ENCODE measurements around the gene BICDL1. TPM values are rescaled to one million over a fixed set of nuclear protein-coding genes. Genes with fewer than 3 reads are reported as not detected.
A peak's percentile ranks its signal among the peaks of the same experiment; 100 is the strongest.

Gene BICDL1
- total and polyA plus RNA-seq, 10 of the 15 experiments (the other 5 are each of a cell fraction or from before 2014, with no cell fraction given): 0.72 to 12.3 (median 4.2) TPM

DNA sequence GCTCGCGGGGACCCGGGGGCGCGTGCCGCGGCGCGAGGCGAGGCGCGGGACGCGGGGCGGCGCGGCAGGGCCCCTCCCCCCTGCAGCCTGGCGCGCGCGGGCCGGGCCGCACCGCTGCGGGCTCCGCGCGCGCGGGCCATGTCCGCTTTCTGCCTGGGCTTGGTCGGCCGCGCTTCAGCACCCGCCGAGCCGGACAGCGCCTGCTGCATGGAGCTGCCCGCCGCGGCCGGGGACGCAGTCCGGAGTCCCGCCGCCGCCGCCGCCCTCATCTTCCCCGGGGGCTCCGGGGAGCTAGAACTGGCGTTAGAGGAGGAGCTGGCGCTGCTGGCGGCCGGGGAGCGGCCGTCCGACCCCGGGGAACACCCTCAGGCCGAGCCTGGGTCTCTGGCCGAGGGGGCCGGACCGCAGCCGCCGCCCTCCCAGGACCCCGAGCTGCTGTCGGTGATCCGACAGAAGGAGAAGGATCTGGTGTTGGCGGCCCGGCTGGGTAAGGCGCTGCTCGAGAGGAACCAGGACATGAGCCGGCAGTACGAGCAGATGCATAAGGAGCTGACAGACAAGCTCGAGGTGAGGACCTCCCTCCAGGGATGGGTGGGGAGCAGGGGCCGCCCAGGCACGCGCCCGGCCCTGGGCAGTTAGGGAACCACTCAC lies 820 bp downstream of the BICDL1 start:
- no peak overlapping the region for H3K9ac ChIP-seq (ENCODE audit: control insufficient read depth, insufficient read depth, low read length)
- H3K27me3 ChIP-seq (replicated peaks in 1 of 2; ENCODE audit: control insufficient read depth in 2 of 2, insufficient read depth in 2 of 2, low read length in 1 of 2): no peaks in the 10 kb centered on the region
- in situ Hi-C loops (cut with MboI): no loop called here
- no peaks in the 10 kb centered on the region for H3K9me3 ChIP-seq (replicated peaks; ENCODE audit: control insufficient read depth, insufficient read depth, low read length)
- no peak overlapping the region for H3K27ac ChIP-seq (ENCODE audit: control insufficient read depth, insufficient read depth)
- ATAC-seq (peak; percentile 63), DNase-seq (ENCODE audit: low read depth, low spot score) (no peak), FAIRE-seq (no peak)
- no peak overlapping the region for H2AFZ ChIP-seq (ENCODE audit: control insufficient read depth, low read depth, low read length)
- POLR2A ChIA-PET: interaction anchor here (0.6 to 2.8 kb wide), 12 partner anchors 8 to 213 kb away, joined by 3 to 18 read pairs (median 4); no protein-coding TSS in a partner anchor
- intact Hi-C loops (cut with micrococcal nuclease; ENCODE audit: unreplicated experiment): loop anchor here (2.0 to 10.0 kb wide), 3 partner anchors 97 to 323 kb away; partner anchors contain the start of genes GCN1 and PRKAB1
- H3K36me3 ChIP-seq (ENCODE audit: control insufficient read depth in 2 of 2, insufficient read depth in 2 of 2, low read length in 1 of 2): no peaks in the 10 kb centered on the region
- RAD21 ChIA-PET (ENCODE audit: unreplicated experiment): interaction anchor here (0.8 to 3.3 kb wide), 15 partner anchors 9 to 321 kb away, joined by 3 to 36 read pairs (median 5); partner anchors contain the start of genes PXN and RPLP0
- SMC1A ChIA-PET (ENCODE audit: uncharacterized antibody, unreplicated experiment): interaction anchor here (0.8 to 2.1 kb wide), 13 partner anchors 13 to 143 kb away, joined by 3 to 8 read pairs (median 3); no protein-coding TSS in a partner anchor
- no peaks in the 10 kb centered on the region for H3K79me2 ChIP-seq (ENCODE audit: control insufficient read depth, insufficient read depth, low read length)
- BruUV-seq (replicated peaks): no TSS peak
- H3K4me3 ChIP-seq: peak overlapping the region; percentile 82
- peaks cover 4% of the 10 kb centered on the region; the same call in 1 of the 2 replicates for H4K20me1 ChIP-seq (ENCODE audit: control insufficient read depth, insufficient read depth)
- 1% methylated on average over 62 of the region's 79 CpGs for WGBS (ENCODE audit: insufficient coverage, insufficient replicate concordance, low lambda C conversion rate, missing lambda C conversion rate)
- H3K4me1 ChIP-seq (ENCODE audit: control insufficient read depth, insufficient read depth, low read length): peaks cover 6% of the 10 kb centered on the region
- H3K4me2 ChIP-seq (ENCODE audit: control insufficient read depth, insufficient read depth): peak overlapping the region; percentile 58
- CTCF ChIA-PET: interaction anchor here (1.3 to 2.6 kb wide), 7 partner anchors 9 to 301 kb away, joined by 3 to 18 read pairs (median 3); no protein-coding TSS in a partner anchor
- no peak for TF ChIP-seq DPF2 (IDR thresholded peaks at IDR 0.05)
- TF ChIP-seq POU2F2 (IDR thresholded peaks at IDR 0.05; ENCODE audit: borderline replicate concordance, low read depth, low read length): no peak
- TF ChIP-seq JUND (IDR thresholded peaks at IDR 0.05; ENCODE audit: low read depth, low read length): no peak
- no peak for TF ChIP-seq SMC3 (IDR thresholded peaks at IDR 0.05; ENCODE audit: borderline replicate concordance, low read length)
- TF ChIP-seq ETV6 (conservative IDR thresholded peaks at IDR 0.05 in 1 of 2, IDR thresholded peaks at IDR 0.05 in 1 of 2; ENCODE audit: borderline replicate concordance in 1 of 2, low read depth in 1 of 2): no peak
- no peak for TF ChIP-seq SPI1 (IDR thresholded peaks at IDR 0.05; ENCODE audit: borderline replicate concordance, insufficient read depth, low read depth, low read length)
- peak; percentile 97 for TF ChIP-seq REST (IDR thresholded peaks at IDR 0.05; ENCODE audit: low read depth, low read length)
- TF ChIP-seq, protein P1, sequence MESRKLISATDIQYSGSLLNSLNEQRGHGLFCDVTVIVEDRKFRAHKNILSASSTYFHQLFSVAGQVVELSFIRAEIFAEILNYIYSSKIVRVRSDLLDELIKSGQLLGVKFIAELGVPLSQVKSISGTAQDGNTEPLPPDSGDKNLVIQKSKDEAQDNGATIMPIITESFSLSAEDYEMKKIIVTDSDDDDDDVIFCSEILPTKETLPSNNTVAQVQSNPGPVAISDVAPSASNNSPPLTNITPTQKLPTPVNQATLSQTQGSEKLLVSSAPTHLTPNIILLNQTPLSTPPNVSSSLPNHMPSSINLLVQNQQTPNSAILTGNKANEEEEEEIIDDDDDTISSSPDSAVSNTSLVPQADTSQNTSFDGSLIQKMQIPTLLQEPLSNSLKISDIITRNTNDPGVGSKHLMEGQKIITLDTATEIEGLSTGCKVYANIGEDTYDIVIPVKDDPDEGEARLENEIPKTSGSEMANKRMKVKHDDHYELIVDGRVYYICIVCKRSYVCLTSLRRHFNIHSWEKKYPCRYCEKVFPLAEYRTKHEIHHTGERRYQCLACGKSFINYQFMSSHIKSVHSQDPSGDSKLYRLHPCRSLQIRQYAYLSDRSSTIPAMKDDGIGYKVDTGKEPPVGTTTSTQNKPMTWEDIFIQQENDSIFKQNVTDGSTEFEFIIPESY (IDR thresholded peaks at IDR 0.05): no peak
- no peak for TF ChIP-seq CBX5 (IDR thresholded peaks at IDR 0.05; ENCODE audit: low read depth)
- TF ChIP-seq BCL3 (IDR thresholded peaks at IDR 0.05; ENCODE audit: borderline replicate concordance, insufficient read depth, low read depth, low read length, poor library complexity, severe bottlenecking): no peak
- TF ChIP-seq CHD1 (IDR thresholded peaks at IDR 0.05; ENCODE audit: low read depth, low read length): no peak
- TF ChIP-seq CREM (IDR thresholded peaks at IDR 0.05; ENCODE audit: low read depth): no peak
- no peak for TF ChIP-seq FOS (IDR thresholded peaks at IDR 0.05; ENCODE audit: borderline replicate concordance, extremely low read depth, insufficient read length)
- TF ChIP-seq TCF7 (IDR thresholded peaks at IDR 0.05; ENCODE audit: borderline replicate concordance): no peak
- TF ChIP-seq ZNF217 (IDR thresholded peaks at IDR 0.05): no peak
- TF ChIP-seq HDAC6 (IDR thresholded peaks at IDR 0.05; ENCODE audit: unreplicated experiment): no peak
- TF ChIP-seq CBX3 (IDR thresholded peaks at IDR 0.05; ENCODE audit: borderline replicate concordance, low read depth): no peak
